HepG2 (cell line): Measurements from ENCODE around the gene ZNF491. TPM values are rescaled to one million over a fixed set of nuclear protein-coding genes. Genes with fewer than 3 reads are reported as not detected.
A peak's percentile ranks its signal among the peaks of the same experiment; 100 is the strongest.

Experiments
- ATAC-seq: fragments of 200-7000 bp; cut with Tn5 transposase; 3 replicates; pipeline ENCODE4 v1.9.1; 2020; ENCODE audit warnings: mild to moderate bottlenecking, moderate library complexity
- BruUV-seq: library from RNA; stranded (reverse); fragments of 400-500 nt; replicated peaks from 2 replicates; lab custom pipeline; 2021; lab: Mats Ljungman, UMichigan
- CTCF ChIA-PET: fragments of 300-600 bp; formaldehyde crosslinking; extraction: SDS; loops from one replicate; lab custom pipeline; 2021; ENCODE audit warnings: low total read pairs, inconsistent platforms, low intra/inter-chr PET ratio; lab: Yijun Ruan, JAX
- POLR2A ChIA-PET: fragments of 350-600 bp; sonication (Branson Sonifier 250); formaldehyde crosslinking; loops from one replicate; lab custom pipeline; 2020; ENCODE audit warnings: antibody characterized with exemption, inconsistent platforms; lab: Yijun Ruan, JAX
- DNase-seq: peaks from one replicate; pipeline ENCODE4 v3.0.0-alpha.2; 2015; ENCODE audit warnings: low spot score
- FAIRE-seq: peaks from 3 replicates; lab custom pipeline; 2011; peaks lifted over from hg19 to GRCh38; lab: Jason Lieb, UNC
- H2AFZ ChIP-seq: one replicate; pipeline ENCODE4 v1.6.1; 2011; ENCODE audit warnings: low read length, inconsistent platforms
- H3K27ac ChIP-seq: fragments of 300-600 bp; 3 replicates; pipeline ENCODE4 v1.8.0; 2011; ENCODE audit warnings: mixed run types, mild to moderate bottlenecking, mixed read lengths, low read length, inconsistent platforms; ENCODE audit not compliant: insufficient read depth; ENCODE audit errors: extremely low read length
- H3K27me3 ChIP-seq, 2 experiments: fragments of 200-600 bp in 1 of 2; 2 replicates in 1 of 2; 3 replicates in 1 of 2; pipeline versions ENCODE4 v1.6.0 to v1.8.0; 2011; ENCODE audit warnings: low read length in 2 of 2, mild to moderate bottlenecking in 2 of 2, moderate library complexity in 2 of 2, inconsistent platforms in 1 of 2; ENCODE audit not compliant: insufficient read depth in 2 of 2, control insufficient read depth in 1 of 2
- H3K36me3 ChIP-seq, 2 experiments: fragments of 200-600 bp in 1 of 2; replicated peaks in 1 of 2; 2 replicates in 1 of 2; 3 replicates in 1 of 2; pipeline versions ENCODE4 v1.5.1 to v1.8.0; 2011; ENCODE audit warnings: low read length in 2 of 2, inconsistent platforms in 1 of 2; ENCODE audit not compliant: insufficient read depth in 2 of 2, control insufficient read depth in 1 of 2
- H3K4me1 ChIP-seq: 2 replicates; pipeline ENCODE4 v1.5.1; 2012; ENCODE audit warnings: low read length, inconsistent platforms; ENCODE audit not compliant: insufficient read depth
- H3K4me2 ChIP-seq: 2 replicates; pipeline ENCODE4 v1.6.0; 2011; ENCODE audit warnings: low read depth, low read length, inconsistent platforms
- H3K4me3 ChIP-seq, 3 experiments: fragments of 200-600 bp in 1 of 3; sonication (generic), shearing (Covaris generic) in 1 of 3; replicated peaks in 1 of 3; 2 replicates each; pipeline ENCODE4 v1.5.1; 2011 to 2016; ENCODE audit warnings: low read length in 3 of 3, inconsistent platforms in 2 of 3, low read depth in 2 of 3, mild to moderate bottlenecking in 2 of 3, control low read depth in 1 of 3, mixed read lengths in 1 of 3; ENCODE audit not compliant: insufficient read depth in 1 of 3
- H3K79me2 ChIP-seq: one replicate; pipeline ENCODE4 v1.6.1; 2011; ENCODE audit warnings: low read length, inconsistent platforms; ENCODE audit not compliant: insufficient read depth
- H3K9ac ChIP-seq: 2 replicates; pipeline ENCODE4 v1.6.0; 2011; ENCODE audit warnings: mild to moderate bottlenecking, low read depth, low read length, inconsistent platforms; ENCODE audit not compliant: insufficient read depth
- H3K9me3 ChIP-seq: 2 replicates; pipeline ENCODE4 v1.5.1; 2012; ENCODE audit warnings: mild to moderate bottlenecking, low read length
- H4K20me1 ChIP-seq: 2 replicates; pipeline ENCODE4 v1.6.0; 2011; ENCODE audit warnings: inconsistent platforms, mild to moderate bottlenecking, low read length, moderate library complexity; ENCODE audit not compliant: insufficient read depth
- AHR ChIP-seq: IDR thresholded peaks from 2 replicates; pipeline ENCODE4 v1.6.1; 2018; ENCODE audit warnings: missing genetic modification reagents, missing compliant biosample characterization
- CEBPG ChIP-seq: IDR thresholded peaks from 2 replicates; pipeline ENCODE4 v1.6.1; 2016
- GMEB1 ChIP-seq: sonication (generic); formaldehyde crosslinking; IDR thresholded peaks from 2 replicates; pipeline ENCODE4 v1.5.1; 2020; ENCODE audit warnings: missing genetic modification reagents, mild to moderate bottlenecking, borderline replicate concordance
- MAFF ChIP-seq: IDR thresholded peaks from 2 replicates; pipeline ENCODE4 v1.6.1; 2011; ENCODE audit warnings: low read depth, low read length, improper control_type of control experiment
- MAFK ChIP-seq, 2 experiments: IDR thresholded peaks in 1 of 2; conservative IDR thresholded peaks in 1 of 2; 2 replicates each; pipeline ENCODE4 v1.6.1; 2011; ENCODE audit warnings: improper control_type of control experiment in 2 of 2, low read length in 2 of 2
- ZBTB49 ChIP-seq: sonication (generic); formaldehyde crosslinking; IDR thresholded peaks from 2 replicates; pipeline ENCODE4 v1.4.0; 2020; ENCODE audit warnings: missing genetic modification reagents, borderline replicate concordance
- ZNF570 ChIP-seq: sonication (generic); formaldehyde crosslinking; IDR thresholded peaks from 2 replicates; pipeline ENCODE4 v1.4.0; 2020; ENCODE audit warnings: mild to moderate bottlenecking, missing genetic modification reagents, borderline replicate concordance
- ZNF724P ChIP-seq: sonication (generic); formaldehyde crosslinking; IDR thresholded peaks from 2 replicates; pipeline ENCODE4 v1.8.0; 2022; ENCODE audit warnings: missing genetic modification reagents, borderline replicate concordance
- WGBS: methylation state at CpG from one replicate; pipeline ENCODE4 v1.1.6; 2017; ENCODE audit warnings: low lambda C conversion rate; 5-methylcytosine and 5-hydroxymethylcytosine counted together
- in situ Hi-C: cut with HindIII; loops from 2 replicates; pipeline ENCODE4 v1.10.0; 2017; ENCODE audit warnings: low pct_unique_long_range_greater_than_20kb; ENCODE audit not compliant: extremely low pct_ligation_motif_present
- intact Hi-C: fragments of 100-400 bp; cut with micrococcal nuclease; formaldehyde crosslinking; loops from one replicate; pipeline ENCODE4 v1.10.0; 2022; ENCODE audit not compliant: unreplicated experiment
- polyA plus RNA-seq, 8 experiments: library from polyadenylated mRNA; depleted of rRNA in 3 of 8; stranded (reverse) in 7 of 8; unstranded in 1 of 8; fragments of >200 nt; fragmentation: Illumina TruSeq in 4 of 8; extraction: Trizol in 4 of 8; gene quantifications; 2 replicates each; pipeline versions ENCODE4 v1.2.1 to v1.2.3, GENCODE V29; 2011 to 2016; ENCODE audit warnings: low read depth in 4 of 8, missing spikeins in 1 of 8, mixed read lengths in 1 of 8; ENCODE audit not compliant: insufficient read depth in 1 of 8
- total RNA-seq, 5 experiments: library from RNA; depleted of rRNA; stranded (reverse); fragments of >200 nt; fragmentation: Illumina TruSeq; extraction: Trizol; gene quantifications; 2 replicates each; pipeline ENCODE4 v1.2.3, GENCODE V29; 2016; ENCODE audit warnings: low read depth in 1 of 5

ZNF491 gene
- total and polyA plus RNA-seq, 2 of the 13 experiments (the other 11 are each of a cell fraction or from before 2014, with no cell fraction given) = 0.57 to 2.2 TPM

- in situ Hi-C loops = loop anchor here (10.0 kb wide), 1 partner anchor 109 kb away; no protein-coding TSS in a partner anchor
- no peaks in the 10 kb centered on the region for H3K79me2 ChIP-seq
- ChIA-PET CTCF (no interaction called here), POLR2A (no interaction called here)
- H3K4me1 ChIP-seq = no peaks in the 10 kb centered on the region
- no peaks in the 10 kb centered on the region for H4K20me1 ChIP-seq
- DNase-seq (no peak), FAIRE-seq (no peak), ATAC-seq (no peak)
- H3K4me2 ChIP-seq = no peak overlapping the region
- no TSS peak for BruUV-seq
- peaks cover 8 to 28% of the 10 kb centered on the region in 2 experiments for H3K36me3 ChIP-seq
- no peak overlapping the region for H3K27ac ChIP-seq
- H2AFZ ChIP-seq = no peak overlapping the region
- no peak overlapping the region for H3K9ac ChIP-seq
- WGBS = 100% methylated on average over 1 of the region's 1 CpG
- intact Hi-C loops = no loop called here
- H3K27me3 ChIP-seq = no peaks in the 10 kb centered on the region
- H3K9me3 ChIP-seq = no peaks in the 10 kb centered on the region
- TF ChIP-seq CEBPG (CRISPR knock-in tag) = no peak
- TF ChIP-seq ZNF724P (CRISPR knock-in tag) = no peak
- TF ChIP-seq AHR (CRISPR knock-in tag) = no peak
- TF ChIP-seq MAFK (conservative IDR thresholded peaks at IDR 0.05 in 1 of 2, IDR thresholded peaks at IDR 0.05 in 1 of 2; ENCODE audit: low read length in 2 of 2) = peak; percentile 81 to 84
- peak; percentile 78 for TF ChIP-seq MAFF
- TF ChIP-seq GMEB1 (CRISPR knock-in tag) = no peak
- no peak for TF ChIP-seq ZNF570 (CRISPR knock-in tag)
- no peak for TF ChIP-seq ZBTB49 (CRISPR knock-in tag)
- H3K4me3 ChIP-seq = no peak overlapping the region
Measured at GRCh38 chr19:11783767-11784166, 14.6 kb upstream of the ZNF491 start.
